Stimulated activated CD4-positive, alpha-beta T cell treated with anti-CD3 and anti-CD28 coated beads, Interleukin-15, amount 100 ng/mL, for 48 hours (primary cell): ENCODE measurements around the gene LIPC.

Source experiments
- DNase-seq, 2 donors: peaks; one replicate each; pipeline ENCODE4 v3.0.0-alpha.2; 2020; ENCODE audit warnings: low read depth in 2 of 2

LIPC gene

GRCh38 chr15:58436552-58436951 is 4.8 kb downstream of the LIPC start:
- DNase-seq: no peak

GRCh38 chr15:58437531-58438105 is 5.8 kb downstream of the LIPC start:
- DNase-seq: no peak

DNA sequence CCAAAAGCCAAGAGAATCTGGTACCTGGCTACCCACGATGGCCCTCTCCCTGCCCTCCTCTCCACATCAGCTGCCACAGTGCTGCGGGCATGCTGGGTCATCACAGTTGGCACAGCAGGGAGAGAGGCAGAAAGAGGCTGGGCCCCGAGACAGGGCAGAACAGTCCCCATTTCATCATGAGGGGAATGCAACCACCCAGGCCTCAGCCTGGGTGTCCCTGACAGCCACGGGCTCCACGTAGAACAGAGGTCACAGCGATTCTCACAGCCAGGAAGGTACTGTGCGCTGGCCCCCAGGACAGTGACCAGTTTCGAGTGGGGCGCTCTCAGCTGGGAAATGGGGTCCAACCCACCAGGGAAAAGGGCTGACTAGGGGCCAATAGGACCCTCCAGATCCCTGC is 6.3 kb downstream of the LIPC start:
- no peak for DNase-seq

GRCh38 chr15:58438956-58439355 is 7.2 kb downstream of the LIPC start:
- DNase-seq: no peak

- no peak for DNase-seq
These were observed 8.5 kb downstream of the LIPC start for GRCh38 chr15:58440158-58440910.

DNA sequence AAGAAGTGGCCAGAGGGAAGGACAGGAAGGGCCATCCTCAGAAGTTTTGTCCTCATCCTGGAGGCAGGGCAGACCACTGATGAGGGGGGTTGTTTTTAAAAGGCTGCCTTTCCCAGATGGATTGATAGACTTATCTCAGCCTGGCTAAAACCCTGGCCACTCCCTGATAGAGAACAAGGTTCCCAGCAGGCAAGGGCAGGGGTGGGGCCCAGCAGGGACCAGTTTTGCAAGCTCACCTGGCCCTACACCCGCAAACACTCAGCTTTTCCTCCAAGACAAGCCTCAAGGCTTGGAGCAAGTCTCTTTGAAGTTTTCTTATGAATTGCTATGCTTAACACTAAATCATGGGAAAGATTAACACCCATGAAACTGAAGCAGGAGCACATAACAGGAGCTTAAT is 9.1 kb downstream of the LIPC start:
- DNase-seq: no peak

DNA sequence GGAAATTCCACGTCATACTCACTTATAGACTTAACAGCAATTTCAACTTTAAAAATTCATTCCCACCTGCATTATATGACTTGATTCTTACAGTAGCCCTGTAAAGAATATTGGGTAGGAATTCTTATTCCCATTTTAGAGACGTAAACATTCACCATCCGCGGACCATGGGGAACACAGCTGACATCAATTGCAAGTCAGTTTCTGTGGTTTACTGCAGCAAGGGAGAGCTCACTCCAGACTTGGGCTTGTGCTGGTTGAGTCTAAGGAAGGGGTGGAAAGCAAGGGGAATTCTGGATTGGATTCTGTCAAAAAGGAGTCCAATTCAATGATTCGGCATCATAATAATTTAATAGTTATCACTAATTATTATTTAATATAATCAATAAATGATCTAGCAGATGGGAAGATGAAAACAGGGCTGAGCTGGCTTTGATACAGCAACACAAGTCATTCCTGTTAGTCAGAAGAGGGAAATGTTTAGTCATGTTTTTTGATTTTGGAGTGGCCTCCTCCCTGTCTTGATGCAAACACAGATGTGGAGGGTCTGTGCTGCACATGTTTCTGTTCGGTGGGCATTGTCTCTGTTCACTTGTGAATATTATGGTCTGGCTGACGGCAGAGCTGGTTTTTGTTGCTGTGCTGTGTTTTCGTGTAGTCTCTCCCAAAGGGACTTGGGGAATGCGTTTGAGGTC is 9.7 kb downstream of the LIPC start:
- DNase-seq: no peak

DNA sequence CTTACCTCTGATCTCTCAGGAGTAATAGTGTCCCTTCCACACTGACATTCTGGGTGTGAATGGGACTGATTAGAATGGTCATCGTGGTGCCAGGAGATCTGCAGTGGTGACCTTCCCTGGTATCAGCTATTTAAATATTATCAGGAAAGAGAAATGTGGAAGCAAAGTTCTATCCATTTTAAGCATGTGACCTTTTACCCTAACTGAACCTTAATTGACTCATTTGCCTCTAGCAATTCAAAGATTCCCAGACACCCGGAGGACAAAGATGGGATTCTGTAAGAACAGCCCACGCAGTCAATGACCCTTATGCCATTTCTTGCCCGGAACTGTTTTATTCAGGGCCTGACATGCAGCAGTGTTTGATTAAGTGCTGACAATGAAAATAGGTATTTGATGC is 10.3 kb downstream of the LIPC start:
- no peak for DNase-seq

- DNase-seq: no peak
These were observed 11.5 kb downstream of the LIPC start for GRCh38 chr15:58443308-58443707.

DNA sequence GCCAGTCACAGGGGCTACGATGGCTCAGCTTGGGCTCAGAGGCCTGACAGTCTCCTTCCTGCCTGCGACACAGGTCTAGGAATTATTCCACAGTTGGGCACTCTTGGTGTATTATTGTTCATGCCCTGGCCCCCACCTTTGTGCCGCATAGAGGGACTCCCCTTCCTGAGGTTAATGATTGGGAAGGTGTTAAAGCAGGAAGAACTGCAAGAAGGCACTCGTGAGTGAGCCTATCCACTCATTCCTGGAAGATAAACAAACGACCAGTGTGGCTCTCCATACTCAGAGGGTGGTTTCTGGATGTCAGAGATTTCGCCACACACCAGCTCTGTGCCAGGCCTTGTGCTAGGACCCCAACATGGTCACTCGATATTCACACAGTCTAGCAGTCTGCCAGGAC is 12.3 kb downstream of the LIPC start:
- DNase-seq: no peak

GRCh38 chr15:58444658-58445332 is 13.0 kb downstream of the LIPC start:
- DNase-seq: no peak

DNA sequence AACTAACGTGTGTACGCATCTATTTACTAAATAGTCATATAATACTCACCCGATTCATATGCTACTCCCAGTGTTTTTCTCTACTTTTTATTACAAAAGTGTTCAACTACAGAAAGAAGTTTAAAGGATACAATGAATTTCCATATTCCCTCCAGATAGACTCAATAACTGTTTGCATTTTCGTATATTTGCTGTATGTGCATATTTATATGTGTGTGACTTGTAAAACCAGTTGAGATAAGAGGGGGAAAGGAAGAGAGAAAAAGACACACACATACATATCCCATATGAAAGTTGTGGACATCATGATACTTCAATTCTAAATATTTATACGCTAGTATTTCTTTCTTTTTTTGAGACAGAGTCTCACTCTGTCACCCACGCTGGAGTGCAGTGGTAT is 14.1 kb downstream of the LIPC start:
- DNase-seq: no peak

DNA sequence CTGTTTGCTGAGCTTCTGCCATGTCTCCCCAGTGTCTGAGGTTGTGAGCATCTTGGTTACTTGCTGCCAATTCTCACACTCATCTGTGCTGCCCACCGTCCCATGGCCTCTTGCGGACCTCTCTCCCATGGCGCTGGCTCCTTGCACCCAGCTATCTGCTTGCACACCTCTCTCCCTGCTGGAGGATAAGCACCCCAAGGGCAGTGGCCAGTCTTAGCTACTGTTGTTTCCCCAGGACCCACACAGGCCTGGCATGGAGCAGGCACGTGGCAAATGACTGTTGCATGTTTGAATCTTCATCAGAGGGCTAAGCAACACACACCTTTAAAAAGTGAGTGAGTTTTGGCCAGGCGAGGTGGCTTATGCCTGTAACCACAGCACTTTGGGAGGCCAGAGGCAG is 14.7 kb downstream of the LIPC start:
- DNase-seq: no peak

GRCh38 chr15:58447271-58448010 is 15.7 kb downstream of the LIPC start:
- no peak for DNase-seq

- no peak for DNase-seq
These were observed 16.5 kb downstream of the LIPC start for GRCh38 chr15:58448331-58448730.

- no peak for DNase-seq
These were observed 17.1 kb downstream of the LIPC start for GRCh38 chr15:58448906-58449305.

- no peak for DNase-seq
These were observed 20.0 kb downstream of the LIPC start for GRCh38 chr15:58451826-58452225.

- no peak for DNase-seq
These were observed 21.0 kb downstream of the LIPC start for GRCh38 chr15:58452775-58453174.

DNA sequence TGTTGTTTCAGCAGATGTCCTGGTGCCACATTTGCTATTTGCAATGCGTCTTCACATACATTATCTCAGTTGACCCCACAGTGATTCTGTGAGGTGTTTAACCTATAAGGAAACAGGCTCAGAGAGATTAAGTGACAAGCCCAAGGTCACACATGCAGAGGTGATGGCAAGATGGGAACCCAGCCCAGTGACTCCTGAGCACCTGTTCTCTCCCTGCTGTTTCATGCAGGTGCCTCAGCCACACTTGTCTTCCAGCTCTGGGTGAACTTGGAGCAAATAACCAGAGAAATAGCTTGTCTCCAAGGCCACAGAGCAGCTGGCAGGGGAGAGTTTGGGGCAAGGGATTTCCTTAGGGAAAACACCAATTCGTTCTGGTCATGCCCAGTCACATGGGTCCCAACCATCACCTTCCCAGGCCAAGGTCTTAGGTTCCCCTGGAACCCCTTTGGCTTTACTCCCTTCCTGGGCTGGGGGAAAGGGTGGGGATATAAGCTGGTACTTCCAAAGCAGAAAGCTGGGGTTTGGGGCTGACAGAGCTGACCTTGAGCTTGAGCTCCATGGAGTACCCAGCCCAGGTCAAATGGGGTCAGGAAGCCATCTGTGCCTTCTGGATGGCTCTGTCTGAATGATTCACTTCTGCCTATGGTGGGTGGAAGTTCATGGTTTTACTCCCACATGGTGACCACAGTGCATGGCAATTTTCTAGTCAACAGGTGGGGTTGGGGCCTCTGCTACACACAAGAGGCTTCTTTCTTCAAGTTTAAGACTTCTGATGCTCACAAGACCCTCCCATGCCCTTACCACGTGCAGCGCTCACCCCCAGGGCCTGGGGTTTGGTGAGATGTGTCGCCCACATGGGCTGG is 22.4 kb downstream of the LIPC start:
- peak; percentile 58 to 67 for DNase-seq

DNA sequence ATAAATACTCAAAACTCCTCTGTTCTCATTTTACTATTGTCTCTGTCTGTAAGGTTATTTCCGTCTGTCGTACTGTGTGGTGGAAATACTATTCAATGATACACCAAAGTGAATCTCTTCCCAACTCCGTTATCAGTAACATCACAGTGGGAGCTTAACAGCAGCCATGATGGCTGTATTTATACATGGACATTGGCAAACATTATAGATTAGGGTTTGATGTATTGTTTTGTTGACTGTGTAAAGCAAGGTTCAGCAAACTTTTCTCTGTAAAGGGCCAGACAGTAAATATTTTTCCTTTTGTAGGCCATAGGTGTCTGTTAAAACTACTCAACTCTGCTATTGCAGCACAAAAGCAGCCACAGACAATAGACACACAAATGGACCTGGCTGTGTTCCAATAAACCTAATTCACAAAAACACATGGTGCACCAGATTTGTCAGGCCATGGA is 23.2 kb downstream of the LIPC start:
- DNase-seq: no peak

GRCh38 chr15:58457466-58457965 is 25.7 kb downstream of the LIPC start:
- peak in 1 of 2 donors; percentile 27 for DNase-seq
